ENCODE measurements around the gene NAV2. TPM values are rescaled to one million over a fixed set of nuclear protein-coding genes. Genes with fewer than 3 reads are reported as not detected.

The NAV2 gene
- polyA plus RNA-seq, 1 experiment: 5.1 TPM

DNA sequence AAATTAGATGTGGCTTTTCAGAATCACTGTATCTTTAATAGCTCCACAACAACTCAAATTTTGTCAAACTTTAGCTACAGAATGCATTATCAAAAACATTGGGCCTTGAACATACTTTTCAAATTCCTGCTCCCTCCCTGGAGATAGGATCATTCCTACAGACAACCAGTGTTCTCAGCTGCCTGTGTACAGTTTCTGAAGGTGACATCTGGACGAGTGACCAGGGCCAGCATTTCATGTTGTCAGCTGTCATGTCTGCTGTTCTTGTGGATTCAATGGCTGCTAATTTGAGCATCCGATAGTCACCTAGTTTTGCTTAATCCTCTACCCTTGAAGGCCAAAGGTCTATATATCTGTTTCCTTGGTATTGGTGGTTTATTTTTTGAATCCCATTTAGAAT, 259.5 kb downstream of the NAV2 start:
- POLR2A ChIA-PET: no interaction called here
- TF ChIP-seq, protein P1, sequence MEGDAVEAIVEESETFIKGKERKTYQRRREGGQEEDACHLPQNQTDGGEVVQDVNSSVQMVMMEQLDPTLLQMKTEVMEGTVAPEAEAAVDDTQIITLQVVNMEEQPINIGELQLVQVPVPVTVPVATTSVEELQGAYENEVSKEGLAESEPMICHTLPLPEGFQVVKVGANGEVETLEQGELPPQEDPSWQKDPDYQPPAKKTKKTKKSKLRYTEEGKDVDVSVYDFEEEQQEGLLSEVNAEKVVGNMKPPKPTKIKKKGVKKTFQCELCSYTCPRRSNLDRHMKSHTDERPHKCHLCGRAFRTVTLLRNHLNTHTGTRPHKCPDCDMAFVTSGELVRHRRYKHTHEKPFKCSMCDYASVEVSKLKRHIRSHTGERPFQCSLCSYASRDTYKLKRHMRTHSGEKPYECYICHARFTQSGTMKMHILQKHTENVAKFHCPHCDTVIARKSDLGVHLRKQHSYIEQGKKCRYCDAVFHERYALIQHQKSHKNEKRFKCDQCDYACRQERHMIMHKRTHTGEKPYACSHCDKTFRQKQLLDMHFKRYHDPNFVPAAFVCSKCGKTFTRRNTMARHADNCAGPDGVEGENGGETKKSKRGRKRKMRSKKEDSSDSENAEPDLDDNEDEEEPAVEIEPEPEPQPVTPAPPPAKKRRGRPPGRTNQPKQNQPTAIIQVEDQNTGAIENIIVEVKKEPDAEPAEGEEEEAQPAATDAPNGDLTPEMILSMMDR (IDR thresholded peaks at IDR 0.05; ENCODE audit: low read depth, low read length): no peak
- H3K27ac ChIP-seq (ENCODE audit: low read depth, low read length): no peak overlapping the region
- no peak overlapping the region for H3K4me3 ChIP-seq (ENCODE audit: low read depth, low read length)
- DNase-seq (ENCODE audit: low read depth, low spot score): no peak
- CTCF ChIA-PET: interaction anchor here (0.7 to 1.2 kb wide), 4 partner anchors 18 to 161 kb away, joined by 3 to 4 read pairs (median 3); no protein-coding TSS in a partner anchor
- H3K9me3 ChIP-seq (ENCODE audit: control insufficient read depth, insufficient read depth, low read length): no peaks in the 10 kb centered on the region
- no peaks in the 10 kb centered on the region for H3K27me3 ChIP-seq (ENCODE audit: control insufficient read depth, insufficient read depth, low read length)

DNA sequence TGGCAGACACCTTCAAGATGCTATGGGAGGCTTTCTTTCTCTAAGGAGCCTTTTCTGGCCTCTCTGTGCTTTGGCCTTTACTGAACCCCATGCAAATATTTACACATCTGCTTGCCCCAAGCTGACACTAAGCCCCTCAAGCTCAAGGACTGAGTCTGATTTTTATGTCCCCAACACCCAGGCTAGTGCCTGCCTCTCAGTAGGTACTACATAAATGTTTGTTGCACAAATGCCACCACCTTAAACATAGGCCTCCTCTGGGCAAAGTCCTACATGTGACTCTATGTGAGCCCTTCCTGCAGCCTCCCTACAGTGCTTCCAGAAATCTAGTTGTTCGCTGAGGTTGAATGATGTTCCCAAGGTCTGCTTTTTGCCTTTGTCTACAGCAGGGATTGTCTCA, 260.0 kb downstream of the NAV2 start:
- TF ChIP-seq, protein P1 (IDR thresholded peaks at IDR 0.05; ENCODE audit: low read depth, low read length): no peak
- Histone ChIP-seq H3K27ac (ENCODE audit: low read depth, low read length) (no peak overlapping the region), H3K4me3 (ENCODE audit: low read depth, low read length) (no peak overlapping the region), H3K27me3 (ENCODE audit: control insufficient read depth, insufficient read depth, low read length) (no peaks in the 10 kb centered on the region), H3K9me3 (ENCODE audit: control insufficient read depth, insufficient read depth, low read length) (no peaks in the 10 kb centered on the region)
- DNase-seq (ENCODE audit: low read depth, low spot score): no peak
- ChIA-PET CTCF (interaction anchor here (0.7 to 1.2 kb wide), 3 partner anchors 19 to 160 kb away, joined by 3 to 4 read pairs (median 3); no protein-coding TSS in a partner anchor), POLR2A (interaction anchor here (0.7 kb wide), 1 partner anchor 10 kb away, joined by 3 read pairs; no protein-coding TSS in a partner anchor)

DNA sequence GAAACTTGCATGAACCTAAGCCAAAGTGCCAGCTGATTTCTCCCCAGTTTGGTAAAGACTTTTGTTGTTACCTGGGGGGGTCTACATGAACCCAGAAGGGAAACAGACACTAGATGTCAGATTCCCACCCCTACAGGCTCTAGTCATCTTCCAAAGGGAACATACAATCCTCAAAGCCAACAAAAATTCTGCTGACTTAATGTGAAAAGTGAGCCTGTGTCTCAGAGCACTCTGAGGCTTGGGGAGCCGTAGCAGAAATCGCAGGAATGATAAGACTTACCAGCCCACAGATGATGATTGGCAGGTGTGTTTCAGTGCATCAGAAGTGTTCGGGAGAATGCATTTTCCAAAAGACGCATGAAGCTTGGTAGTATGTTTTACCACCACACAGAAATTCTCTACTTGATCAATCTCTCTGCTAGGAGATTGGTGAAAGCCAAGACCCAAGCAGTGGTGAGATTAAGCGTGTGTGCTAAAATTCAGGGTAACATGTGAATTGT, 260.5 kb downstream of the NAV2 start:
- Histone ChIP-seq H3K27ac (ENCODE audit: low read depth, low read length) (no peak overlapping the region), H3K9me3 (ENCODE audit: control insufficient read depth, insufficient read depth, low read length) (no peaks in the 10 kb centered on the region), H3K4me3 (ENCODE audit: low read depth, low read length) (no peak overlapping the region), H3K27me3 (ENCODE audit: control insufficient read depth, insufficient read depth, low read length) (no peaks in the 10 kb centered on the region)
- CTCF ChIA-PET: no interaction called here
- POLR2A ChIA-PET: interaction anchor here (0.7 kb wide), 1 partner anchor 11 kb away, joined by 3 read pairs; no protein-coding TSS in a partner anchor
- no peak for DNase-seq (ENCODE audit: low read depth, low spot score)
- TF ChIP-seq, protein P1 (IDR thresholded peaks at IDR 0.05; ENCODE audit: low read depth, low read length): no peak

DNA sequence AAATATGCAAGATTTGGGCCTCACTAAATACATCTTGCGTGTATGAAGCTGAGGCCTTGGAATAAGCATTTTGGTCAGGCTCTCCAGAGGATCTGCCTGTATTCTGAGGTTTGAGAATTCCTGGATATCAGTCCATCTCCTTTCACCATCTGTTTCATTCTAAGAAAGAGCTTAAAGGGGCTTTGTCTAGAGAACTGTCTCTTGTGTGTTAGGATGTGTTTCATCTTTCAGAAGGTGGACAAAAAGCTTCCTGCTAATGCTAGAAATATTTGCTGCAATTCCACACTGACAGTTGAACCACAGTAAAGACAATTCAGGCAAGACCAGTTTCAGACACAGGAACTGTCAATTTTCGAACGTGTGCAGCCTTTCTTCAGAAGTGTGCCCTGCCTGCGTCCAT, 262.2 kb downstream of the NAV2 start:
- Histone ChIP-seq H3K4me3 (ENCODE audit: low read depth, low read length) (no peak overlapping the region), H3K9me3 (ENCODE audit: control insufficient read depth, insufficient read depth, low read length) (no peaks in the 10 kb centered on the region), H3K27ac (ENCODE audit: low read depth, low read length) (no peak overlapping the region), H3K27me3 (ENCODE audit: control insufficient read depth, insufficient read depth, low read length) (no peaks in the 10 kb centered on the region)
- DNase-seq (ENCODE audit: low read depth, low spot score): no peak
- TF ChIP-seq, protein P1 (IDR thresholded peaks at IDR 0.05; ENCODE audit: low read depth, low read length): no peak
- ChIA-PET POLR2A (no interaction called here), CTCF (interaction anchor here (0.5 to 1.3 kb wide), 2 partner anchors 21 to 153 kb away, joined by 3 to 4 read pairs; no protein-coding TSS in a partner anchor)

DNA sequence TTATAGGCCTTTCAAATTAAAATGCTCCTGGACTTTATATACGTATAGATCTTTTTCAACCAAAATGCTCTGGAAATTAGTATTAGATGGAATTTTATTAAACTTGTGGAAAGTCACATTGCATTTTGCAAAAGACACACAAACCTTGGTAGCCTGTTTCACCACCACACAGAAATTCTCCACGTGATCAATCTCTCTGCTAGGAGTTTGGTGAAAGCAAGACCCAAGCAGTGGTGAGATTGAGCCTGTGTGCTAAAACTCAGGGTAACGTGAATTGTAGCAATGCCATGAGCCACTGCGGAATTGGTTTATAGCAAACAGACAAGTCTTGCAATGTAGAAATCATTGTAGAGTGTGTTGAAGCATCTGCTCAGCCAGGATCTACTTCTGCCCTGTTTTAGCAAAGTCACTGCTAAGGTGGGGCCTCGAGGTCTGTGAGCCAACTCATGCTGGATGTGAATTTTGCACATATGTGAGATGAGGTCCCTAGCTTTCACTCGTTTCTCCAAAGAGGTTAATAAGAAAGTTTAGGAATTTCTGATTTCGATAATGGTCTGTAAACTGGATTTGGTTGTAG, 262.9 kb downstream of the NAV2 start:
- ChIA-PET CTCF (no interaction called here), POLR2A (no interaction called here)
- TF ChIP-seq, protein P1 (IDR thresholded peaks at IDR 0.05; ENCODE audit: low read depth, low read length): no peak
- Histone ChIP-seq H3K27me3 (ENCODE audit: control insufficient read depth, insufficient read depth, low read length) (no peaks in the 10 kb centered on the region), H3K9me3 (ENCODE audit: control insufficient read depth, insufficient read depth, low read length) (no peaks in the 10 kb centered on the region), H3K27ac (ENCODE audit: low read depth, low read length) (no peak overlapping the region), H3K4me3 (ENCODE audit: low read depth, low read length) (no peak overlapping the region)
- no peak for DNase-seq (ENCODE audit: low read depth, low spot score)
